GM18861 (cell line): ENCODE data around the gene NXPE3.

Experiments used
- ATAC-seq: cut with Tn5 transposase; IDR thresholded peaks from one replicate; pipeline ENCODE4 v1.9.1; 2021; ENCODE audit not compliant: unreplicated experiment

NXPE3 gene

DNA sequence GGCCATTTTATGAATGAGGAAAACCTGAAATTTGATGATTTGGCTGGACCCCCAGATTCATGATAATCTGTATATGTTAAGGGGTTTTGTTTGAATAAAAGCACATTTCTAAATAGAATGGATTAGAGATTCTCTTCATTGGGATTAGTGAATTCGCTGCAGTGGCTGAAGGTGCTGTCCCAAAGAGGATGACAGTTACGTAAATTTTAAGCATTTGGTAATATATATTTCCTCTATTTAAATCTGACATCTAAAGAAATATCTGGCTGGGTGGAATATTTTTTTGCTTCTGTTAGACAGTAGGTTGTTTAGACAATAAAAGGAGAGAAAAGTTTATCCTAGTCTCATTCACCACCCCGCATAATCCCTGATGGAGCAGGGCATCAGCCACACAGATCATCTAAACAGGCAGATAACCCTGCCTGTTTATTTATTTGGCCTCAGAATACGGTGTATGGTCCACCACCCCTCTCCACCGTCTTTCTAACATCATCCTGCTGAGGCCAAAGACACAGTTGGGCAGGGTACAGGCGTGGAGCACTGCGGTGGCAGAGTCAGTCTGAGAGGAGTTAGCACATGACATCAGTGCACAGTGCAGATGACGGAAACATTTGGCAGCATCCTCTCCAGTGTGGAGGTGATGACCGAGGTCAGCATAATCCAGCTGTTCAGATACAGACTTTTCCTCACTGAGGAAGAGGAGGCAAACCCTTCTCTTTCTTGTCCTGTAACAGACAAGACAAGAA, 49.9 kb downstream of the NXPE3 start:
- ATAC-seq = peak; percentile 53

DNA sequence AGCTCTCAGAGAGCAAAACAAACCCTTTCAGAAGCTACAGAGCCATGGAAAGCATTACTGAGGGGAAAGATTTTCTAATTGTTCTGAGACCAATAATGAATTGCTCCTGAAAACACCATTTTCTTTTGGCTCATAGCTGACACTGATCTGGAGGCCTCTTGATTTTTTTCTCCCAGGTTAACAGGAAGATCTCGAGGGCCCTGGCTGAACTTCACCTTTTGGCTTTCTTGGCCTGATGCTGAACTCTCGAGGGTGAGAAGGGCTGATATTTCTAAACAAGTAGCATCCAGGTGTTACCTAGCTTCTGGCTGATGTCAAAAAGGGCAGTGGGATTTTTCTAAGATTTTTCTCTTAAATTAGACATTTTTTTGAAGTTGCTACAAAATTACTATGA, 50.4 kb downstream of the NXPE3 start:
- ATAC-seq = no peak

DNA sequence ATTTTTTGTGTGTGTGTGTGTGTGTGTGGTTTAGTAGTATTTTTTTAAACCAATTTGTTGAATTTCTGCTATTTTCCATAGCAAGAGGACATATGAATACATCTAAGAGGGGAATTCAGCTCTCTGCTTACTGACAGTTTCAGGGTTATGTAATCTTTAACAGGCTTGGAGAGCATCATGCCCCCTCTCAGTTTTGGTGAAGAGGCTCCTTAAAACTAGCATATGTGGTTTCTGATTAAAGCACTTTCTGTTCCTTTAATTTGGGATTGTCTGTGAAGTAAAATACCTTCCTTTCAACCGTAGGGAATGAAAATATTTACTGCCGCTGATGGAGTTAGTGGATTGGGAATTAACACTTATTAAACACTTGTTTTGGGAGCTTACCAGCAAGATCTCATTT, 50.9 kb downstream of the NXPE3 start:
- ATAC-seq = no peak

DNA sequence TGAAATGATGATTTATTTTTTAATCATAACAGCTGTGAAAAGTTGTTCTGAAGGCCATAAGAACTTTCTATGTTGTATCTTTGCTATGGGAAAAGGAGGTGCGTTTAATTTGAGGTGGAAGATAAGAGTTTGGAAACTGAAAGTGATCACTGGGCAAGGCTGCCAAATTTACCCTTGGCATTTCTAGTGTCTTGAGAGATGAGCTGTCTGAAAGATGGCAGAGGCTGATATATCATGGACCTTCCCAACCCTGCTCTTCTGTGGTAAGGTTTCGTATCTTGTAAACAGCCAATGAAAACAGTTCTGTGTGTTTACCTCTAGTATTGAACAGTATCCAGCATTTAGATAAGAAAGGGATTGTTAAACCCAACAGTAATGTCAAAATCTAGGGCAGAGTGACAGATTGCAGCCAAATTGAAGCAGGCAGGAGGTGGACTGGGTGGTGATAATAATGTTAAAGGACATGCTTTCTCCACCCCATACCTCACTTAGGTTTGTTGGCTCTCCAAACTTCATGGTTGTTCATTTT, 54.5 kb downstream of the NXPE3 start:
- ATAC-seq = no peak

DNA sequence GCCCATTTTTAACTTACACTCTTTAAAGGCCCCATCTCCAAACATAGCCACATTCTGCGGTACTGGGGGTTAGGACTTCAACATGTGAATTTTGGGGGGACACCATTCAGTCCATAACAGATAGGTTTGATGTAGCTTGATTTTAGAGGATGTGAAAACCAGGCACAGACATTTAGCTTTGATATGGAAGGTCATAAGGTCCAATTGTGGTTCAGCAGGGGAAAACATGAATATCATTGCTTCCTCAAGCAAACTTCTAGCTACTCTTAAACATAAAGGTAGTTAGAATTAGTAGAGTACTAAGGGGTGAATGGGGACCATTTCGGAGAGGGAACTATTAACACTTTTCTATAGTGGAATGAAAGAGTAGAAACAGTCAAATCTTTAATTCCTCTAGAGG, 56.7 kb downstream of the NXPE3 start:
- no peak for ATAC-seq

DNA sequence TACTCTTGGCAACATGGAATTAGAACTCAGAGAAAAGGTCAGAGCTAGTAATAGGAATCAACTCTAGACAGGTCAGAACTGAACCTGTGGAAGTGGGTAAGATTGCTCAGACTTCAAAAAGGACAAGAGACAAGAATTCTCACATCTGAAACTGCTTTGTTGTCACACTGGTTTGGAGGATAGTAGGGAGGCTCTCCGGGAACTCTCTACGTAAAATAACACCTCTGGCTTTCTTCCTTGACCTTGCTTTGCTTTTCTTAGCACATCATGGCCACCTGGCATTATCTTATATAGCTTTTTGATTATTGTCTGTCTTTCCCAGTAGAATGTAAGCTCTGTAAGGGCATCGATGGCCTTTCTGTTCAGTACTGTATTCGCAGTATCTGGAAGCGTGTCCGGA, 57.1 kb downstream of the NXPE3 start:
- ATAC-seq = no peak

DNA sequence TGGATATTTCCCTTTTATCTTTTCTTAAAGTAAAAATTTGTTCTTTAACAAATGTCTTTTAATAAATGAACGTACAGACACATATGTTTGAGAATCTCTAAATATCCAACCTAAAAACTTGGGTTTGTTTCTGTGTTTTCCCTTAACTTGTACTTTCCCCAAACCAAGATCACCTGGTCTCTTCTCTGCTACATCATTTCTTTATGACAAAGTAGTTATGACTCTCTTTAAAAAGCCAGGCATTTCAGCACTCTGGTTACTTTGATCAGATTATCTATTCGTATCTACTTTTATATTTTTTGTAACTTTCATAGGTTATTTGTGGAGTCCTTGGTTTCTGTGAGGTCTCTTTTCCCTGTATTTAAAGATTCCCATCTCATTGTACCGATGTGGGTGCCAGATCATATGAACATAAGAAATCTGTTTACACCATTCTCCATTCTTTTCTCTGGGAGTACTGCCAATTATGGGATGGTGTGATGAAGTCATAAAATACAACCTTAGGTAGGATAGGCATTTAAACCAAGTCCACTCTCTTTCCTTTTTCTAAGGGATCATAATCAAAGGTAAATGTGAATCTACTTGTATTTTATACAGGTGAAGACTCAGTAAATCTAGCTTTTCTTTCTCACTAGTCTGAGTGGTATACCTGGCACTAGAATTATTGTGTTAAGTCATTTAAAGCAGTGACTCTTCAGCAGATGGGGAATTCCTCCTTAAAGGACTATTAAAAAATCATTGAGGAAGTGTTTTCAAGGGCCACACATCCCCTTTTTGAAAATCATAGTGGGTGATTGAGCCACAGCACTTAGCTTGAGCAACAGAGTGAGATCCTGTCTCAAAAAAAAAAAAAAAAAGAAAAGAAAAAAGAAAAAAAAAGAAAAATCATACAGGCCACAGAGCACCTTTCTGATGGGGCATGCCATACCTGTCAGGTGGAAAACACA, 57.9 kb downstream of the NXPE3 start:
- ATAC-seq = peak; percentile 34

DNA sequence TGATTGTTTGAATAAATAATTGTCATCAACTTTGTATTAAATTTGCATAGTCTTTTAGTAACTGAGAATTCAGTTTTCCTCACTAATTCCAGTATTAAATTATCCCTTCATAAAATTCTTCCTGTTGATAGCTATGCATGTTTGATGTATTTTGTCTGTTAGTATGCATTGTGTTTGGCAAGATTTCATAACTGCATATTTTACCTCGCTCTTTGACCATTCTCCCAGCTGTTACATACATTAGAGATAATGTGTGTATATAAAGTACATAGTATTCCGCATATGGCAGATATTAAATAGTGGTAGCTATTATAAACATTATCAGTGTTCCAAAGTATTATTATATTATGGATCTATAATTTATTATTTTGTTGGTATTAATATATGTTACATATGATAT, 59.7 kb downstream of the NXPE3 start:
- no peak for ATAC-seq

DNA sequence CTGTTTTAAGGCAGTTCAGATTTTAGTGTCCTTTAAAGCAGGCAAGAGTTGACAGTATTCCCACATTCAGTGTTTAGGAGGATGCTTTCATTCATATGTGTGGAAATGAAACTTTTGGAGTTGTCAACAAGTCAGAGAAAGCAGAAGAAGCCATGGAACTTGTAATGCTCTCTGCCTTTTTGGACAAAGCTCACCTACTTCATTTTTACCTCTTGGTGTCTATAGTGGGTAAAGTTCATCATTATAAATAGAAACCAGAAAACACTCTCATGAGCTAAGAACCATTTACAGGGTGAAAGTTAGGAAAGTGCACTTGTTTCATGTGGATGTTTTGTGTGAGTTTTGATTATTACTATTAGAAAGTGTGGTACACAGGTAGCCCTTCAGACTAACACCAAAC, 61.1 kb downstream of the NXPE3 start:
- no peak for ATAC-seq

DNA sequence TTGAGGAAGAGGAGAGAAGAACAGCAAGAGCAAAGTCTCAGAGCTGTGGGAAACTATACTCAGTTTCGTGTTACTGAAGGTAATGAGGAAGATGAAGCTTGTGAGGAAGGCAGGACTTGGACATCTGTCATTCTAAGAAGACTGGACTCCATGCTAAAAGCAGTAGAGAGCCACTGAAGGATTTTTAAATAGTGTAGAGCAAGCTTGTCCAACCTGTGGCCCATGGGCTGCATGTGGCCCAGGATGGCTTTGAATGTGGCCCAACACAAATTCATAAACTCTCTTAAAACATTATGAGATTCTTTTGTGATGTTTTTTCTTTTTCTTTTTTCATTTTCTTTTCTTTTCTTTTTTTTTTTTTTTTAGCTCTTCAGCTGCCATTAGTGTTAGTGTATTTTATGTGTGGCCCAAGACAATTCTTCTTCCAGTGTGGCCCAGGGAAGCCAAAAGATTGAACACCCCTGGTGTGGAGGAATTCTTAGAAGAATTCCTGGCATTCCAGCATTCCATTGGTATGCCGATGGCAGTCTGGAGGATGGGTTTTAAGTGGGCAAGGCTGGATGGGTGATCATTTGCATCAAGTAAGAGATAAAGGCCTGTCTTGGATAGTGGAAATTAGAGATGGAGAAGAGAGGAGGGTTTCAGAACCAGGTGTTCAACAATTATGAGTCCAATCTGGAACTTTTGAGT, 63.4 kb downstream of the NXPE3 start:
- no peak for ATAC-seq

DNA sequence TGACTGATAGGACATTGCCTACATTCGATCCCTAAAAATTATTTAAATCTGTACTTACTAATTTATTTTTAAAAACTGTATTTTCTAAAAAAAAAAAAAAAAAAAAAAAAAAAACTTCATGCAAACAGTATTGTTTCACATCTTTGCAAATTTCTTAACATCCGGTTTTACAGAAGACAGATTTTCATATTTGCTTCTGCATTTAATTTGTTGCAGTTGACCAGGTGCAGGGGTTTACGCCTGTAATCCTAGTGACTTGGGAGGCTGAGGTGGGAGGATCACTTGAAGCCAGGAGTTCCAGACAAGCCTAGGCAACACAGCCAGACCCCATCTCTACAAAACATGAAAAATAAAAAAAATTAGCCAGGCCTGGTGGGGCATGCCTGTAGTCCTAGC, 63.9 kb downstream of the NXPE3 start:
- ATAC-seq = no peak

DNA sequence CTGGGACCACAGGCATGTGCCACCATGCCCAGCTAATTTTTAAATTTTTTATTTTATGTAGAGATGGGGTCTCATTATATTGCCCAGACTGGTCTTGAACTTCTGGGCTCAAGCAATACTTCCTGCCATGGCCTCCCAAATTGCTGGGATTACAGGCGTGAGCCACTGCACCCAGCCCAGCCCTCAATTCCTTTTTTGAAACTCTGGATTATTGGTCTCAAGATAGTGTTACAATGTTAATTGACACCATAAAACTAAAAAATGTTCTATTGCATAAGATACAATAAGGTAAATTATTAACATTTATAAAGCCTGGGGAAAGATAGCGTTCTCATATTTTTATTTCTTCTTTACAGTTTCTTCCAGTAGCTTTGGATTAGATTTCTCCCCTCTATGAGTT, 66.4 kb downstream of the NXPE3 start:
- ATAC-seq = no peak

DNA sequence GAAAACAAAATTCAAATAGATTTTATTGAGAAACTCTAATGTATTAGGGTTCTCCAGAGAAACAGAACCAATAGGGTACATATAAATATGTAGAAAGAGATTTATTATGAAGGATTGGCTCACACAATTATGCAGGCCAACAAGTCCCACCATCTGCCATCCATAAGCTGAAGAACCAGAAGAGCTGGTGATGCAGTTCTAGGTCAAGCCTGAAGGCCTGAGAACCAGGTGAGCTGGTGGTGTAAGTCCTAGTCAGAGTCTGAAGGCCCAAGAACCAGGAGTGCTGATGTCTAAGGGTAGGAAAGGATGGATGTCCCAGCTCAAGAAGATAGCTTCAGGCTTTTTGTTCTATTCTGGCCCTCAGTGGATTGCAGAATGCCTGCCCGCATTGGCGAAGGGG, 67.7 kb downstream of the NXPE3 start:
- no peak for ATAC-seq

DNA sequence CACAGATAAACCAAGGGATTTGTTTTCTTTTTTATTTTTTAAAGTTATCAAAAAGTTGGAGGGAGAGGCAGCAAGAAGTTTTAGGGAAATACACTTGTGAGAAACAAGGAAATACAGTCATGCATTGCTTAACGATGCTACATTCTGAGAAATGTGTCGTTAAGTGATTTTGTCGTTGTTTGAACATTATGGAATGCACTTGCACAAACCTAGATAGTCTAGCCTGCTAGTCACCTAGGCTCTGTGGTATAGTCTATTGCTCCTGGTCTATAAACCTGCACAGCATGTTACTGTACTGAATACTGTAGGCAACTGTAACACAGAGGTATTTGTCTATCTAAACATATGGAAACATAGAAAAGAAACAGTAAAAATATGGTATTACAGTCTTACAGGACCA, 68.3 kb downstream of the NXPE3 start:
- no peak for ATAC-seq

DNA sequence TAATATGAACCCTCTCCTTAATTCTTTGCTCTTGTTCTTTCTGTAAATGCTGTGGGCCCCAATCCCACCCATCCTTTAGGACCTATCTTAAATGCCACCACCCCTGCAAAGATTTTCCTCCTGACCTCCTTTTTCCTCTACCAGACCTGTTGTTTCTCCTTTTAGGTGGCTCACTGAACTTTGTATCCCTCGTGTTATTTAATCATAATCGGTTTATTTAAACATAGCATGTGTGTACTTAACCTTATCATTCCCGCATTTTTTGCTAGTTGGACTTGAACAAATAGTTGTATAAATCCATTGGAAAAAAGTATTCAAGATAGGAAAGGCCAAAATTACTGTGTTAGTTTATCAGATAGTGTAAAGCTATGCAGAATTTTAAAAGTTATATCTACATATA, 69.3 kb downstream of the NXPE3 start:
- ATAC-seq = no peak

DNA sequence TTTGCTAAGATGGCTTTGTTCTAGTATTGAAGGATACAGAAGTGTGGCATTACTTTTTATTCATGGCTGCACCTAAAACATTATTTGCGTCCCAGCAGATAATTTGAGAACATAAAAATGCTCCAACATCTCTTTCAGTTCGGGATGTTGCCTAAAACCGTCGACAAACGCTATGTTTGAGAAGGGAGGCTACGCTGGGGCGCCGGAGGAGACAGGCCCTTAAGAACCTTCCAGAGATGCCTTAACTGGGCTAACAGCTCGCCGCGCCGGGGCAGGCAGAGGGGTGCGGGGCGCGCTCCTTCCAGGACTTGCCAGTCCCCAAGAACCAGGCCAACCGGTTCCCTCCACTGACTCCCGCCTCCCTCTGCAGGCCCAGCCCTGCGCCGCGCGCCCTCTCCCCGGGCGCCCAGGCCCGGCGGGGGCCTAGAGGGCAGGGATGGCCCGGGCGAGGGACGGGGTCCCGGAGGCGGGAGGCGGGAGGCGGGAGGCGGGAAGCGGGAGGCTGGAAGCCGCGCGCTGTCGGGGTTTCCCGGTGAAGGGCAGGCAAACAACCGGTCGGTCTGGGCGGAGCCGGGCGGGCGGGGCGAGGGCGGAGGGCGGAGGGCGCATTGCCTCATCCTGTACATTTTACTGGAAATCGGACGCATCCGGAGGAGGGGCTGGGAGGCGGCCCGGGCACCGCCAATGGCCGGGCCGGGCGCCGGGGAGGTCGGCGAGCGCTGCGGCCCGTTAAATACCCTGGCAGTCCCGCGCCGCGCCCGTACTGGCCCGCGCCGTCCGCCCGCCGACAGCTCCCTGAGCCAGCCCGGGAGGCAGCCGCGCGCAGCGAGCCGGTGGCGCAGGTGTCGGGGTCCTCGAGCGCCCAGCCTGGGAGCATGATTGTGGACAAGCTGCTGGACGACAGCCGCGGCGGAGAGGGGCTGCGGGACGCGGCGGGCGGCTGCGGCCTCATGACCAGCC, 70.0 kb downstream of the NXPE3 start, which contains the start of gene NFKBIZ:
Gene NFKBIZ (plus strand): TSS at position 761 of the 960 bp plus-strand sequence. CDS start 115 bp downstream, at position 876.
- ATAC-seq = peak; percentile 59

DNA sequence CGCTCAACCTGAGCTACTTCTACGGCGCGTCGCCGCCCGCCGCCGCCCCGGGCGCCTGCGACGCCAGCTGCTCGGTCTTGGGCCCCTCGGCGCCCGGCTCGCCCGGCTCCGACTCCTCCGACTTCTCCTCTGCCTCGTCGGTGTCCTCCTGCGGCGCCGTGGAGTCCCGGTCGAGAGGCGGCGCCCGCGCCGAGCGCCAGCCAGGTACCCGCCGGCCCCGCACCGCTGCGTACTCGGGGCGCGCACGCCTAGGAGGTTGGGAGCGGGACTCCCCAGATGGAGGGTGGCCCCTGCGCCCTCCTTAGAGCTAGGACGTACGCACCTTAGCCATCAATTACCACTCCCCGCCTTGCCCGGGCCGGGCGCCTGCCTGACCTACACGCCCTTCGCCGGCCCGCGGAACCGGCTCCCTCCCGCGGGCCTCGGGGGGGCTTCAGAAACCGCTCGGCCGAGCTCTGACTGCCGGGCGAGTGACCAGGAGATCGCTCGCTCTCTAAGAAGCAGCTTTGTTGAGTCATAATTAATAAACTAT, 70.8 kb downstream of the NXPE3 start:
- peak; percentile 21 for ATAC-seq

DNA sequence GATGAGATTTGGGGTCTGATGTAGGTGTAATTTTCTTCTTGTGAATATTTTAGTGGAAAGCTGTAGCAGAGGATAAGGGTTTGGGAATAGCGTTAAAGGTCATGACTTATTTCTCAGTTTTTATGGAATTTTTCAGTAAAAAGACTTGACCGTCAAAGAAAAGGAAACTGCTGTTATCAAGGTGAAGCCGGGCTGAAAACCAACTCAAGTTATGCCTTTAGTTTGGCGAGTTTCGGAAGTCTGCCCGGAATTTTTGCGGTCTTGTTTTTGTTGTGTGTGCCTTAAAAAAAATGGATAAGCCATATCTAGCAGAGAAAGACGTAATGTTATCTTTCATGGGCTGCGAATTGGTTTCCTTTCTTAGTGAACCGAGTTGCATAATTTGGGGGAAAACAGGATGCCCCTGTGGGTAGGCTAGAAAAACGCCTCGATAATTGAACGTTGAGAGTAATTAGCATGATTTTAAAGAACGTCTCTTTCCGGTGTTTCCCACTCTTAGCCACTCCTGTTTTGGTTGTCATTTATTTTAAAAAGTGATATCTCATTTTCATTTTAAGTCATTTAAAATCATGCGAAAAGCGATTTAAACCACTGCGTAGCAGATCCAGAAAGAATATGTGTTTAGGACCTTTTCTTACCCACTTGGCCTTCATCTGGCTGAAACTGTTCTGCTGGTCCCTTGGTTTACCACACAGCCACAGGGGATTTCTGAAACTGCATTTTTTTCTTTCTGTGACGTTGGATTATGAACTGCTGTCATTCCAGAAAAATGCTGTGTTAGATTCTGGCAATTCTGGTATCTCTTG, 71.4 kb downstream of the NXPE3 start:
- peak; percentile 28 for ATAC-seq
